DMS79 (cell line): ENCODE measurements around the gene HLF.

Experiments
- DNase-seq: peaks from one replicate; lab custom pipeline; 2025; lab: John Stamatoyannopoulos, UW

The HLF gene

DNA sequence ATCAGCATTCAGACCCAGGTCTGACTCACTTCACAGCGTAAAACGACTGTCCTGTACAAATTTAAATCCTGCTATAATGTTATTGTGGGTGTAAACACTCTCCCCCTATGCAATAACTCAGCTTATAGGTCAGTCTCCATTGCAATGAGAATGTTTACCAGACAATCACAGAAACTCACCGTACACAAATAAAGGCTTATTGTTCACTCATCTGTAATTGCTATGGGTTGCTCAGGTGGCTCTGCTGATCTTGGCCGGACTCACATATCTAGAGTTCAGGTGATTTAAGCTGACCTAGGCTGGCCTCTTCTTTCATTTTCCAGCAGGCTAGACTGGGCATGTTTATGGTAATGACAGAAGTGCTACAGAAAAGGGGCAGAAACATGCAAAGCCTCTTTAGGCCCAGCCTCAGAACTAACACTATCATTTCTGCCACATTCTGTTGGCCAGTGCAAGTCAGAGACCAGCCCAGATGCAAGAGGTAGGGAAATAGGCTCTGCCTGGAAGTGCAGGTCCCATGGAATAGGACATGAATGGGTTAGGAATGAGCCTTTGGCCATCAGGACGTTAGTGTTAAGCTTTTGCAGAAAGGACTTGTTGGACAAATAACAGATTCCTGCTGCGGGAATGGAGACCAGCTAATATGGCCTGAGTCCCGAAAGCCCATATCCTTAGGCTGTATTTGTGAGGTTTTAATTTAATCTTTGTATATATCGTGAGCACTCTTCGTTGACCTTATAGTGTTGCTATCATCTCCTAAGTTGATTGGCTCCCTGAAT lies 44.0 kb downstream of the HLF start:
- DNase-seq = no peak

GRCh38 chr17:55311767-55312375 lies 47.1 kb downstream of the HLF start:
- DNase-seq = no peak

- DNase-seq = no peak
These were observed 48.1 kb downstream of the HLF start for GRCh38 chr17:55312852-55313251.

DNA sequence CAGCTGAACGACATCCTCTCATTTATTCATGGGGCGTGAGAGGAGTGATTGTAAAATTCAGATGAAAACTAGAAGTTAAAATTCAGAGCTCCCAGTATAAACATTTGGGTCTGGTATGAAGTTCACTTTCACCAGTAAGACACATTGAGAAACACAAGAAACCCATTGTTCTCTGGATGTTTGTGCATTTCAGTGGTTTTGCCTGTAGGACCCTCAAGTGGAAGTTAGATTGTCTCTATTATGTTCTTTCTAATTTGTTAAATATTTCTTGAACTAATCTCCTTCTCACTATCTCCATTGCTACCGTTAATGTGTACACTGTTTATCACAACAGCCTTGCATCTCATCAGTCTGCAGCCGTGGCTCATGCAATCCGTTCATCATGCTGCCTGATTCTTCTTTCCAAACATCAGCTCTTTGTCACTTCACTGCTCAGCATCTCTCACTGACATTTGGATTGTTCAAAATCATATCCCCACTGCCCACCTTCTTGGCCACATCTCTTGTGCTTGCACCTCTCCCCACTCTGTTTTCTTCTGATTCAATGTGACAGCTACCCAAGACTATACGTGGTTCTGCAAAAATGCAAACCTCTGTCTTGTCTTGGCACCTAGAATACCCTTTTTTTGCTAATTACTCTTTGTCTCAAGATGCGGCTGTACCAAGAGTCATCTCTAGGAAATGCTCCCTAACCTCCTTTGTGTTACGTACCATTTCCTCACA lies 49.5 kb downstream of the HLF start:
- no peak for DNase-seq

DNA sequence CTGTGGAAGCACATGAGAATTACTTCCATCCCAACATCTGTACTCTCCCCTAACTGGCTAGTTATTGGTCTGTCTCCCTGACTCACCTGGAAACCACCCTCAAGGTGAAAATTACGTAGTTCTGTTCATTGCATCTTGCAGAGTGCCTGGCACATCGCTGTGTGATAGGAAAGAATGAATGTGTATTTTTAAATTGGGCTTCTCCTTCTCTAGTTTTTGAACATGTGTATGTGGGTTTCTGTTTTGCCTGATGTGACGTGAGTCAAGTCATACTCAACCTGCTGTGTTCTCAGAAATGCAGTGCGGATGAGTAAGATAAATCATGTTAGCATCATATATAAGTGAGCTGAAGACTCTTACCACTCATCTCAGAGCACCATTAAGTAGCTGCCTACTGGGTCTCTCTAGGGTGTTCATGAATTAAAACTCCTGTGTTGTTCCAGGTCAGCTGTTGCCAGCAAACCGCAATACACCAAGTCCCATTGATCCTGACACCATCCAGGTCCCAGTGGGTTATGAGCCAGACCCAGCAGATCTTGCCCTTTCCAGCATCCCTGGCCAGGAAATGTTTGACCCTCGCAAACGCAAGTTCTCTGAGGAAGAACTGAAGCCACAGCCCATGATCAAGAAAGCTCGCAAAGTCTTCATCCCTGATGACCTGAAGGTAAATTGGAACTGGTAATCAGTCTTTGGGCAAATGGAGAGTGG lies 50.2 kb downstream of the HLF start:
- no peak for DNase-seq

- DNase-seq = no peak
These were observed 51.7 kb downstream of the HLF start for GRCh38 chr17:55316499-55316898.

DNA sequence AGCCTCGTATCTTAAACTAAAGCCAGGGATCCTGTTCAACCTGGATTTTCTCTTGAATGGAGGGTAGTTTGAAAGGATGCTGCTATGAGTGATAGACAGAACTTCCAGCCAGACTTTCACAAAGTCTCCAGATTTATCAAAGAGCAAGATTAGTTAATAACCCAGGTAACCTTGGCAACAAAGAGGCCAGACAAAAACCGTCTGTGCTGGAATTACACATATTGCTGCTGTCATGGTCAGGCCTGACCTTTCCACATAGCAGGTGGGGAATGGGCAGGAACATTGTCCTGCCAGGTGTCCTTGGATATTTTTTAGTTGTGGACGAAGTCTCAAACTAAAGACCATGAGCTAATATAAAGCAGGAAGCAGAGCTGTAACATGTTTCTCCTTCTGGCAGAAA lies 52.5 kb downstream of the HLF start:
- DNase-seq = no peak

DNA sequence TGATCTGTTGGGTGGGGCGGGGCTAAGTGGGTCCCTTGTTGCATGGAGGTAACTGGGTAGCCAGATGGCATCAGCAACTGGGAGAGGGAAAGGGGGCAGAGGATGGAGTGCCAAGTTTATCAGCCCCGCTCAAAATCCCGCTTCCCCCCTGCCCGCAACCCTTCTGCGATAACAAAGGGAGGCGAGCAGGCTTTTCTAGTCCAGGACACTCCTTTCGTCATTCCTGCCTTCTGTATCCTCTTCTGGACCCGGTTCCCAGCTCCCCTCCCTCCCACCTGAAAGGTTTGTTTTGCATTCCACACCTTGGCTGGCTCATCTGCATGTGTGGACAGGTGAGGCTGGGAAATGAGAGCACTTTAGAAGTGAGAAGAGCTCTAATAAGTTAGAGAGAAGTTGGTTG lies 53.3 kb downstream of the HLF start:
- DNase-seq = no peak

- no peak for DNase-seq
These were observed 54.1 kb downstream of the HLF start for GRCh38 chr17:55318715-55319487.

- no peak for DNase-seq
These were observed 55.3 kb downstream of the HLF start for GRCh38 chr17:55319933-55320593.

DNA sequence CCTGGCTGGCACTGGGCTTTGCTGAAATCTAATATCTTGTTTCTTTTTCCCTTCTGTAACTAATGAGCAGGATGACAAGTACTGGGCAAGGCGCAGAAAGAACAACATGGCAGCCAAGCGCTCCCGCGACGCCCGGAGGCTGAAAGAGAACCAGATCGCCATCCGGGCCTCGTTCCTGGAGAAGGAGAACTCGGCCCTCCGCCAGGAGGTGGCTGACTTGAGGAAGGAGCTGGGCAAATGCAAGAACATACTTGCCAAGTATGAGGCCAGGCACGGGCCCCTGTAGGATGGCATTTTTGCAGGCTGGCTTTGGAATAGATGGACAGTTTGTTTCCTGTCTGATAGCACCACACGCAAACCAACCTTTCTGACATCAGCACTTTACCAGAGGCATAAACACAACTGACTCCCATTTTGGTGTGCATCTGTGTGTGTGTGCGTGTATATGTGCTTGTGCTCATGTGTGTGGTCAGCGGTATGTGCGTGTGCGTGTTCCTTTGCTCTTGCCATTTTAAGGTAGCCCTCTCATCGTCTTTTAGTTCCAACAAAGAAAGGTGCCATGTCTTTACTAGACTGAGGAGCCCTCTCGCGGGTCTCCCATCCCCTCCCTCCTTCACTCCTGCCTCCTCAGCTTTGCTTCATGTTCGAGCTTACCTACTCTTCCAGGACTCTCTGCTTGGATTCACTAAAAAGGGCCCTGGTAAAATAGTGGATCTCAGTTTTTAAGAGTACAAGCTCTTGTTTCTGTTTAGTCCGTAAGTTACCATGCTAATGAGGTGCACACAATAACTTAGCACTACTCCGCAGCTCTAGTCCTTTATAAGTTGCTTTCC lies 56.0 kb downstream of the HLF start:
- DNase-seq = no peak

DNA sequence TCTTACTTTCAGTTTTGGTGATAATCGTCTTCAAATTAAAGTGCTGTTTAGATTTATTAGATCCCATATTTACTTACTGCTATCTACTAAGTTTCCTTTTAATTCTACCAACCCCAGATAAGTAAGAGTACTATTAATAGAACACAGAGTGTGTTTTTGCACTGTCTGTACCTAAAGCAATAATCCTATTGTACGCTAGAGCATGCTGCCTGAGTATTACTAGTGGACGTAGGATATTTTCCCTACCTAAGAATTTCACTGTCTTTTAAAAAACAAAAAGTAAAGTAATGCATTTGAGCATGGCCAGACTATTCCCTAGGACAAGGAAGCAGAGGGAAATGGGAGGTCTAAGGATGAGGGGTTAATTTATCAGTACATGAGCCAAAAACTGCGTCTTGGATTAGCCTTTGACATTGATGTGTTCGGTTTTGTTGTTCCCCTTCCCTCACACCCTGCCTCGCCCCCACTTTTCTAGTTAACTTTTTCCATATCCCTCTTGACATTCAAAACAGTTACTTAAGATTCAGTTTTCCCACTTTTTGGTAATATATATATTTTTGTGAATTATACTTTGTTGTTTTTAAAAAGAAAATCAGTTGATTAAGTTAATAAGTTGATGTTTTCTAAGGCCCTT lies 56.8 kb downstream of the HLF start:
- no peak for DNase-seq

DNA sequence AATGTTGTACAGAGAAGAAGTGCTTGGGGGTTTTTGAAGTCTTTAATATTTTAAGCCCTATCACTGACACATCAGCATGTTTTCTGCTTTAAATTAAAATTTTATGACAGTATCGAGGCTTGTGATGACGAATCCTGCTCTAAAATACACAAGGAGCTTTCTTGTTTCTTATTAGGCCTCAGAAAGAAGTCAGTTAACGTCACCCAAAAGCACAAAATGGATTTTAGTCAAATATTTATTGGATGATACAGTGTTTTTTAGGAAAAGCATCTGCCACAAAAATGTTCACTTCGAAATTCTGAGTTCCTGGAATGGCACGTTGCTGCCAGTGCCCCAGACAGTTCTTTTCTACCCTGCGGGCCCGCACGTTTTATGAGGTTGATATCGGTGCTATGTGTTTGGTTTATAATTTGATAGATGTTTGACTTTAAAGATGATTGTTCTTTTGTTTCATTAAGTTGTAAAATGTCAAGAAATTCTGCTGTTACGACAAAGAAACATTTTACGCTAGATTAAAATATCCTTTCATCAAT lies 57.8 kb downstream of the HLF start:
- no peak for DNase-seq

GRCh38 chr17:55323518-55324295 lies 58.9 kb downstream of the HLF start:
- DNase-seq = no peak

- DNase-seq = no peak
These were observed 59.7 kb downstream of the HLF start for GRCh38 chr17:55324296-55324978.

GRCh38 chr17:55325406-55325805 lies 60.6 kb downstream of the HLF start:
- DNase-seq = no peak

GRCh38 chr17:55326030-55326429 lies 61.3 kb downstream of the HLF start:
- no peak for DNase-seq
